Measurements from ENCODE around the gene ARNT2. TPM values are rescaled to one million over a fixed set of nuclear protein-coding genes. Genes with fewer than 3 reads are reported as not detected.

Gene ARNT2
- total RNA-seq, 1 donor from 2014 or later, result 6.4 TPM

DNA sequence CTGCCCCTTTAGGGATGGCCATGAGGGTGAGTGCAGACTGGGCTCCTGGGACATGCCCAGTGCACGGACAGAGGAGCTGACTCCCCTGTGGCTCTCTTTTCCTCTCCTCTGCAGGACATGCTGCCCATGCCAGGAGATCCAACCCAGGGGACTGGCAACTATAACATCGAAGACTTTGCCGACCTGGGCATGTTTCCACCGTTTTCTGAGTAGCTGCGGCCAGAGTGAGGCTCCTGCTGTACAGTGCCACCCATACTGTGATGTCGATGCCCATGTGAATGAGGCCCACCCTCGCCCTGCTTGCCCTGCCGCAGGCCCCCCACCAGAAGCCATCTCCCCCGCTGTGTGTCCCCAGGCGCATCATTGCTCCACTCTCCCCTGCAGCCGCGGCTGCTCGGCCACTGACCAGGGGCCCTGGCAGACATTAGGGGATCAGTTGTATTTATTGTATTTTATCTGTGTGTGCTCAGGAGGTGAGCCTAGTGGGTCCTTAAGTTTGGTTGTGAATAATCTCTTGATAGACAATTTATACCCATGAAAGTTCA, 189.4 kb downstream of the ARNT2 start:
- no peaks in the 10 kb centered on the region for H3K4me1 ChIP-seq
- no peak overlapping the region for H3K27ac ChIP-seq
- intact Hi-C loops (cut with DNase I), result no loop called here
- no peak for DNase-seq (ENCODE audit: low spot score in 2 of 2)
- H3K4me3 ChIP-seq, result no peak overlapping the region
- no peaks in the 10 kb centered on the region for H3K27me3 ChIP-seq
- no peak for TF ChIP-seq CTCF (IDR thresholded peaks at IDR 0.05)
- H3K9me3 ChIP-seq, result no peaks in the 10 kb centered on the region
- H3K36me3 ChIP-seq, result no peaks in the 10 kb centered on the region

DNA sequence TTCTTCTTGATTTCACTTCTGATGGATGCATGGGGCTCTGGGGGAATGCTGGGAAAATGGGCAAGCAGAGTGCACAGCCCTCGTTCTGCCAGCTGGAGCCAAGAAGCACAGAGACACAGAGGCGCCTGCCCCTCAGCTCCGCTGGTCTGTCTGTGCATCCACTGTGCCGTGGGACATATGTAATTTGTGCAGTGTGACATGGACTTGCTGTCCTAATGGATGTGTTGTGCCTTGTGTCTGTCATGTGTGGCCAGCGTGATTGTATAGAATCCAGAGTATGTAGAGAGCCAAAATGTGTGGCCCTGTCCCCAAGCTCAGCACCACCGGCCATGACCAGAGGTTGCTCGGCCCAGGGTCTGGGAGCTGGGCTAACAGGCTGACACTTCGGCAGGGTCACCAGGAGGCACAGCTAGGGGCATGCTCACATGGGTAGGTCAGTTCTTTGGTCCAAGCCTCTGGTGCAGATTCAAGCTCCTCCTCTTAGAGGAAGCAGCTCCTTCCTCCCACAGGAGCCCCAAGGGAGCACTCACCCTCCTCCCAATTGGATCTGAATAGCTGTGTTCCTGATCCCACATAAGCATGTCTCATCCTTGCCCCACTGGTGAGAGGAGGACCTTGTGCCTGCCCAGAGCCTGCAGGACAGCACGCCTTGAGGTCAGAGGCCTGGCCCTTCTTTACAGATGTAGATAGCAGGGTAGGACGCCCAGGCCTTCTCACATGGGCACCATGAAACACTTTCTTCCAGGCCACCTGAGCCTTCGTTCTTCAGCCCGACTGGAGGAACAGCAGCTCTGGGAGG, 190.1 kb downstream of the ARNT2 start:
- H3K4me3 ChIP-seq, result no peak overlapping the region
- H3K27me3 ChIP-seq, result no peaks in the 10 kb centered on the region
- peaks cover 0 to 4% of the 10 kb centered on the region in 2 donors for H3K9me3 ChIP-seq
- H3K4me1 ChIP-seq, result no peaks in the 10 kb centered on the region
- H3K36me3 ChIP-seq, result no peaks in the 10 kb centered on the region
- no peak for TF ChIP-seq CTCF (IDR thresholded peaks at IDR 0.05)
- intact Hi-C loops (cut with DNase I), result no loop called here
- no peak overlapping the region for H3K27ac ChIP-seq
- DNase-seq (ENCODE audit: low spot score in 2 of 2), result no peak

DNA sequence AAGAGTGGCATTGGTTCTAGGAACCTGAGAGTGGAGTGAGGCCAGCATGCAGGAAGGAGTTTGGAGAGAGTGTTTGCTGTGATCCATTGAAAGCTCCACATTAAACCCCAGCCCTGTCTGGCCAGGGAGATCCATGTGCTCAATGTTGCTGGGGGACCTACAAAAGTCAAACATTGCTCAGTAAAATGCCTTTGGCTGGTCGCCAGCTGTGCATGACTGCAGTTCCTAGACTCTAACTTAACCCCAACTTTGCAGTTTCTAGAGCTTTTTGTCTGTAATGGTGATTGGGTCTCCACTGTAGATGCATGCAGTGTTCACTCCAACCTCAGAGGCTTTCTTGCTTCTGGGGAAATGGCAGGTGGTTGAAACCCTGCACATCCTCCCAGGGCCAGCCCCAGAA, 191.2 kb downstream of the ARNT2 start:
- DNase-seq (ENCODE audit: low spot score in 2 of 2), result no peak
- no peaks in the 10 kb centered on the region for H3K36me3 ChIP-seq
- H3K4me3 ChIP-seq, result no peak overlapping the region
- peaks cover 0 to 5% of the 10 kb centered on the region in 2 donors for H3K9me3 ChIP-seq
- no peaks in the 10 kb centered on the region for H3K4me1 ChIP-seq
- TF ChIP-seq CTCF (IDR thresholded peaks at IDR 0.05), result no peak
- no peak overlapping the region for H3K27ac ChIP-seq
- intact Hi-C loops (cut with DNase I), result no loop called here
- H3K27me3 ChIP-seq, result no peaks in the 10 kb centered on the region

DNA sequence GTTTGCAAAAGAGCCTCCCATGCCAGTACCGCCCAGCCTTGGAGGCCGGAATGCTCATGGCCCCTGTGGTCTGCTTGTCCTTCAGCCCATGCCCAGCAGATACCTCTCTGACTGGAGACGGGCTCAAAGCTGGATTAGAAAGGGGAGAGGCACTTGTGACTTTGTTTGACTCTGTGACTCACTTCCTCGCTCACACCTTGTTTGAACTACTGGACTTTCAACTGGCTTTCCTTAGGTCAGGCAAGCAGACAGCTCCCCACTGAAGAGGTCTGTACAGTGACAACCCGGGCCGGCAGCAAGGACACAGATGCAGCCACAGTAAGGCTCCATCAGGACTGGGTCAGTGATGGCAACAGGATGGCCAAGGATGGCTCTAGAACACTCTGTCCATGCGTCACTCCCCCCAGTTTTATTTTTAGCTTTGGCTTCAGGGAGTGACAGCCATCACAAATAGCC, 192.4 kb downstream of the ARNT2 start:
- intact Hi-C loops (cut with DNase I), result no loop called here
- Histone ChIP-seq H3K4me3 (no peak overlapping the region), H3K27ac (no peak overlapping the region), H3K9me3 (peaks cover 0 to 5% of the 10 kb centered on the region in 2 donors), H3K27me3 (no peaks in the 10 kb centered on the region), H3K36me3 (no peaks in the 10 kb centered on the region), H3K4me1 (no peaks in the 10 kb centered on the region)
- no peak for DNase-seq (ENCODE audit: low spot score in 2 of 2)
- no peak for TF ChIP-seq CTCF (IDR thresholded peaks at IDR 0.05)

- TF ChIP-seq CTCF (IDR thresholded peaks at IDR 0.05), result no peak
- peaks cover 0 to 5% of the 10 kb centered on the region in 2 donors for H3K9me3 ChIP-seq
- H3K4me1 ChIP-seq, result no peaks in the 10 kb centered on the region
- no peak overlapping the region for H3K4me3 ChIP-seq
- DNase-seq (ENCODE audit: low spot score in 2 of 2), result no peak
- H3K36me3 ChIP-seq, result no peaks in the 10 kb centered on the region
- H3K27me3 ChIP-seq, result no peaks in the 10 kb centered on the region
- H3K27ac ChIP-seq, result no peak overlapping the region
- intact Hi-C loops (cut with DNase I), result no loop called here
Observed at GRCh38 chr15:80597076-80597475, 192.9 kb downstream of the ARNT2 start.
